Mucosa of stomach (tissue), 1 donor: ENCODE results near the gene AP1G1.
"Not testable (repeated sequence)": the region's sequence is repeated elsewhere in the genome, so short reads cannot be mapped to it uniquely, and the experiment has no call there.

Source experiments
- H3K27me3 ChIP-seq: one replicate; pipeline ENCODE4 v1.7.0; 2013; ENCODE audit warnings: mild to moderate bottlenecking, low read length; ENCODE audit not compliant: control insufficient read depth, insufficient read depth
- H3K36me3 ChIP-seq: one replicate; pipeline ENCODE4 v1.7.0; 2013; ENCODE audit warnings: low read length; ENCODE audit not compliant: control insufficient read depth, insufficient read depth
- H3K4me1 ChIP-seq: one replicate; pipeline ENCODE4 v1.7.0; 2013; ENCODE audit warnings: mild to moderate bottlenecking, low read length; ENCODE audit not compliant: control insufficient read depth, insufficient read depth
- H3K4me3 ChIP-seq: one replicate; pipeline ENCODE4 v1.7.0; 2013; ENCODE audit warnings: low read length
- H3K9ac ChIP-seq: one replicate; pipeline ENCODE4 v1.7.0; 2013; ENCODE audit warnings: mild to moderate bottlenecking, low read length, moderate library complexity
- H3K9me3 ChIP-seq: one replicate; pipeline ENCODE4 v1.7.0; 2013; ENCODE audit warnings: mild to moderate bottlenecking, low read length, moderate library complexity; ENCODE audit not compliant: control insufficient read depth
- donor health status: Pancreatic carcinoma.

AP1G1 gene

GRCh38 chr16:71843572-71843971 is 34.9 kb upstream of the AP1G1 start:
- H3K9ac ChIP-seq = no peak overlapping the region
- peaks cover 13% of the 10 kb centered on the region for H3K4me1 ChIP-seq
- H3K4me3 ChIP-seq = no peak overlapping the region
- H3K36me3 ChIP-seq = no peaks in the 10 kb centered on the region
- H3K27me3 ChIP-seq = no peaks in the 10 kb centered on the region
- H3K9me3 ChIP-seq = no peaks in the 10 kb centered on the region

GRCh38 chr16:71840052-71840451 is 31.4 kb upstream of the AP1G1 start:
- Histone ChIP-seq H3K9ac (no peak overlapping the region), H3K4me1 (peaks cover 1% of the 10 kb centered on the region), H3K9me3 (no peaks in the 10 kb centered on the region), H3K36me3 (no peaks in the 10 kb centered on the region), H3K4me3 (no peak overlapping the region), H3K27me3 (no peaks in the 10 kb centered on the region)

GRCh38 chr16:71837150-71837549 is 28.5 kb upstream of the AP1G1 start:
- no peaks in the 10 kb centered on the region for H3K9me3 ChIP-seq
- H3K9ac ChIP-seq = no peak overlapping the region
- H3K36me3 ChIP-seq = no peaks in the 10 kb centered on the region
- no peak overlapping the region for H3K4me3 ChIP-seq
- no peaks in the 10 kb centered on the region for H3K27me3 ChIP-seq
- no peaks in the 10 kb centered on the region for H3K4me1 ChIP-seq

GRCh38 chr16:71834291-71834690 is 25.7 kb upstream of the AP1G1 start:
- H3K9me3 ChIP-seq = no peaks in the 10 kb centered on the region

GRCh38 chr16:71832112-71832511 is 23.5 kb upstream of the AP1G1 start:
- not testable (repeated sequence) for H3K4me1 ChIP-seq, H3K36me3 ChIP-seq, H3K27me3 ChIP-seq, H3K9ac ChIP-seq, H3K4me3 ChIP-seq, H3K9me3 ChIP-seq

More at GRCh38 chr16:71834291-71834690, 25.7 kb upstream of the AP1G1 start:
- H3K36me3 ChIP-seq = no peaks in the 10 kb centered on the region
- H3K4me1 ChIP-seq = no peaks in the 10 kb centered on the region
- no peaks in the 10 kb centered on the region for H3K27me3 ChIP-seq
- no peak overlapping the region for H3K4me3 ChIP-seq
- H3K9ac ChIP-seq = no peak overlapping the region

- H3K9ac ChIP-seq, H3K9me3 ChIP-seq, H3K36me3 ChIP-seq, H3K27me3 ChIP-seq, H3K4me3 ChIP-seq, H3K4me1 ChIP-seq: not testable (repeated sequence)
Measured at GRCh38 chr16:71831698-71832097, 23.1 kb upstream of the AP1G1 start.

GRCh38 chr16:71830359-71830758 is 21.7 kb upstream of the AP1G1 start:
- Histone ChIP-seq H3K36me3 (no peaks in the 10 kb centered on the region), H3K4me3 (no peak overlapping the region), H3K9me3 (no peaks in the 10 kb centered on the region), H3K4me1 (no peaks in the 10 kb centered on the region), H3K9ac (no peak overlapping the region), H3K27me3 (no peaks in the 10 kb centered on the region)

- Histone ChIP-seq H3K27me3 (no peaks in the 10 kb centered on the region), H3K4me1 (no peaks in the 10 kb centered on the region), H3K36me3 (no peaks in the 10 kb centered on the region), H3K4me3 (no peak overlapping the region), H3K9me3 (no peaks in the 10 kb centered on the region), H3K9ac (no peak overlapping the region)
Measured at GRCh38 chr16:71826533-71827017, 17.9 kb upstream of the AP1G1 start.

- not testable (repeated sequence) for H3K27me3 ChIP-seq, H3K9me3 ChIP-seq, H3K4me3 ChIP-seq, H3K36me3 ChIP-seq, H3K9ac ChIP-seq, H3K4me1 ChIP-seq
Measured at GRCh38 chr16:71817155-71817500, 8.5 kb upstream of the AP1G1 start.

GRCh38 chr16:71811261-71811803 is 2.7 kb upstream of the AP1G1 start:
- H3K4me1 ChIP-seq = no peaks in the 10 kb centered on the region
- no peaks in the 10 kb centered on the region for H3K27me3 ChIP-seq
- no peak overlapping the region for H3K4me3 ChIP-seq
- no peak overlapping the region for H3K9ac ChIP-seq
- no peaks in the 10 kb centered on the region for H3K9me3 ChIP-seq
- no peaks in the 10 kb centered on the region for H3K36me3 ChIP-seq

GRCh38 chr16:71810155-71810530 is 1.5 kb upstream of the AP1G1 start:
- H3K4me1 ChIP-seq, H3K27me3 ChIP-seq, H3K4me3 ChIP-seq, H3K9me3 ChIP-seq, H3K36me3 ChIP-seq: not testable (repeated sequence)
- peak overlapping the region; percentile 83 for H3K9ac ChIP-seq

GRCh38 chr16:71807905-71808592 is 585 bp downstream of the AP1G1 start:
- H3K9me3 ChIP-seq = no peaks in the 10 kb centered on the region
- H3K9ac ChIP-seq = peak overlapping the region; percentile 98
- no peaks in the 10 kb centered on the region for H3K36me3 ChIP-seq
- no peaks in the 10 kb centered on the region for H3K4me1 ChIP-seq
- peak overlapping the region; percentile 100 for H3K4me3 ChIP-seq
- no peaks in the 10 kb centered on the region for H3K27me3 ChIP-seq

- Histone ChIP-seq H3K4me3 (no peak overlapping the region), H3K27me3 (no peaks in the 10 kb centered on the region), H3K9me3 (no peaks in the 10 kb centered on the region), H3K36me3 (no peaks in the 10 kb centered on the region), H3K9ac (no peak overlapping the region), H3K4me1 (no peaks in the 10 kb centered on the region)
Measured at GRCh38 chr16:71803305-71803690, 5.3 kb downstream of the AP1G1 start.
